ENCODE measurements around the gene HSPA12B.
"Not testable (repeated sequence)": the region's sequence is repeated elsewhere in the genome, so short reads cannot be mapped to it uniquely, and the experiment has no call there.

Gene HSPA12B

DNA sequence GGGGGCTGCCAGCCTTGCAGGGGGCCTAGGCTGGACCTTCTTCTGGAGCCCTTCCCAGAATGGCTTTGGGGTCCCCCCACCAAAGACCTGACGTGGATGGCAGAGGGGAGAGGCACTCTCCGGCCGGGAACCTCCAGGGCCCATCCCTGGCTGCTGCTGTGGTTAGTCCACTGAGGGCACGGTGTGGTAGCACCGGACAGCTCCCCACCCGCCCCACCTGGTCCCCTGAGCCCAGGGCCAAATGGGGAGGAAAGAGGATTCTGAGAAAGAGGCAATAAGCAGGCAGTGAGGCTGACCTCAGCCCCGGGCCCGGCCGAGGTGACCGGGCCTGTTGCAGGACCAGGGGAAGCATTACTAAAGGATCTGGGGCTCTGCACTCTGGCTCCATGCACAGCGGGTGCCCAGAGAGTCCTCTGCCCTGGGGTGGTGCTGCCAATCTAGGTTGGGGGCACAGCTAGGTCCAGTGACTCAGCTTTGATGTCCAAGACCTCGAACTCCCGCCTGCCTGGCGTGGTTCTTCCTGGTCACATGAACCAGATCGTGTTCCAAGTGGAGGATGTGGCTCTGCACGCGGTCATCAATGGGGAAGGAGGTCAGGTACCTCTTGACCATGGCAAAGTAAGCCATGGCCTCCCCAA is 51.9 kb downstream of the HSPA12B start:
- DNase-seq = no peak

DNA sequence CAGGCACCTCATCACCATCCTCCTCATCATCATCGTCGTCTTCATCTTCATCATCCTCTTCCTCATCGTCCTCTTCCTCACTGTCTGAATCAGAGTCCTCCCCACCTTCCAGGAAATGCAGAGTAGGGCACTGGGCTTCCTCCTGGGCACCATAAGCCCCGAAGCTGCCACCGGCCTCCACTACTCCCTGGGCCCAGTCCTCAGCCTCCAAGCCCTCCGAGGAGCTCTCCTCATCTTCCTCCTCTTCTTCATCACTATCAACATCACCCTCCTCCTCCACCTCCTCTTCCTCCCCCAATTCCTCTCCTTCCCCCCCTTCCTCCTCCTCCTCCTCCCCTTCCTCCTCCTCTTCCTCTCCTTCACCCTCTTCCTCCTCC is 52.4 kb downstream of the HSPA12B start:
- no peak for DNase-seq

DNA sequence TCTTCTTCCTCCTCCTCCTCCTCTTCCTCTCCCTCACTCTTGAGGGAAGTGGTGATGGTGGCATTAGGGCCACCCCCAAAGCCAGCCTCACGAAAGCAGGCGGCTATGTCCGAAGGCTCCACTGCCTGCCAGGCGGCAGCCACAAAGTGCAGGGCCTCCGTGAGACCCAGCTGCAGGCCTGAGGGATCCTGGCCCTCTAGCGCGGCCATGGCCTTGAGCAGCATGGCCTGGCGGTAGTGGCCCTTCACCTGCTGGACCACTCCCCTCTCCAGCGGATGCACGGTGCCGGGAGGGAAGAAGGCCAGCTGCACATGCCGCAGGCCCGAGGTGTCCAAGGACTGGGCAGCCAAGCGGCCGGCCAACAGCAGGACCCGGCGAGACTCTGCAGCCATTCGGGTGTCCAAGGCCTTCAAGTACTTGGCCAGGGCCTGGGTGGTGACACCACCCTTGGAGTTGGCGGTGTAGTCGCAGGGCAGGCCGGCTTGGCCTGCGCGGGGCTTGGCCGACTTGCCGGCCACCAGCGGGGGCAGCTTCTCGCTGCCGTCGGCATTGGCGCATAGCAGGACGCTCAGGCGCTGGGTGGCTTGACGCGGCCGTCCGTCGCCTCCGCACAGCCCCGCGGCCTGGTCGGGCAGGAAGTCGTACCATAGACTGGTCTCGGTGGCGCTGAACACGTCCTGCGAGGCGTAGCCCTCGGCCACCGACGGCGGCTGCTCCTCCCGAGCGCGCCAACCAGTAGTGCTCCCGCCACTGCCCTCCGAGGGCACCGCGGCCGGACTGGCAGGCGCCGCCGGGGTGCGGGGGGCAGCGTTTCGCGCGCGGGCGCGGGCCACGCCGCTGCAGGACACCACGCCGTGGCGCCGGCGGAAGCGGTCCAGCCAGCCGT is 53.0 kb downstream of the HSPA12B start:
- DNase-seq = peak in 1 of 58 donors; percentile 37

GRCh38 chr20:3786126-3786484 is 53.6 kb downstream of the HSPA12B start:
- DNase-seq = peak in 13 of 58 donors; percentile 19 to 62 (median 37)

DNA sequence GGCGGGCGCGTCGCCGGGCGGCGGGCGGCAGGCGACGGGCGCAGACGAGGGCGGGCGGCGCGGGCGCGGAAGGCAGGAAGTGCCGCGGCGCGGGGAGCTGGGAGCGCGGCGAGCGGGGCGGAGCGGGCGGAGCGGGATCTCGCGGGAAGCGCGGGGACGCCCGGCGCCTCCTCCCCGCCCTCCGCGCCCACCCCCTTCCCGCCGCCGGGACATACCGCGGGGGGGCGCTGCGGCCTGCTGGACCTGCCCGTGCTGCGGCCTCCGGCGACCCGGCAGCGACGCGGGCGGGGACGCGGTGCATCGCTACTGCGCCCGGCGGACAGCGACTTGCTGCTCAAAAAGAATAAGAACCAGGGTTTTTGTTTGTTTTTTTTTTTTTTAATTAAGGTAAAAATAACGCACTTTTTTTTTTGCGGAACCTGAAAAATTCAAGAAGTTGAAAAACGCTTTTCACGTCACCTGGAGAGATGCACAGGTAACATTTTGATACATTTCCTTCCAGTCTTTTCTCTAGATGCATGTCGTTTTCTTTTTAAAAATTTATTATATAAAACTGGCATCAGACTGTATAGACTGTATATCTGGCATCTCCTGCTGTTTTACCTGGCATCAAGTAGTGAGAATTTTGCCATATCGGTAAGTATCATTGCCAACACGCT is 54.3 kb downstream of the HSPA12B start, which contains the start of gene CENPB:
TSS of gene CENPB (minus strand) at position 76 of the 659 bp plus-strand sequence. CDS start 257 bp downstream, outside the sequence.
- peak in 56 of 58 donors; percentile 23 to 93 (median 80) for DNase-seq

GRCh38 chr20:3787324-3788014 is 55.0 kb downstream of the HSPA12B start:
- DNase-seq = no peak

DNA sequence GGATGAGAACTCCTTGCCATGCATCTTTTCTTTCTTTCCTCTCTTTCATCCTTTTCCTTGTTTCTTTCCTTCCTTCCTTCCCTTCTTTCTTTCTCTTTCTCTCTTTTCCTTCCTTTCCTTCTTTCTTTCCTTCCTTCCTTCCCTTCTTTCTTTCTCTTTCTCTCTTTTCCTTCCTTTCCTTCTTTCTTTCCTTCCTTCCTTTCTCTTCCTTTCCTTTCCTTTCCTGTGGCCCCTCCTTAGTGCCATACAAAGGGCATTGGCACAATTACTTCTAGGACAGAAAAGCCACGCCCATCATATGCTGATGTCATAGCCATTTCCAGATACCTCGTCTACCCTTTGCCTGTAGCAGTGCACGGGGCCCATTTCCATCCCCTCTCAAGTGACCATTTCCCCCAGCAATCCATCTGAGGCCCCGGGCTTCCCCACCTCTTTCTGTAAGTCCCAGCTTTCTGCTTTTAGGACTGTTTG is 56.2 kb downstream of the HSPA12B start:
- no peak for DNase-seq

DNA sequence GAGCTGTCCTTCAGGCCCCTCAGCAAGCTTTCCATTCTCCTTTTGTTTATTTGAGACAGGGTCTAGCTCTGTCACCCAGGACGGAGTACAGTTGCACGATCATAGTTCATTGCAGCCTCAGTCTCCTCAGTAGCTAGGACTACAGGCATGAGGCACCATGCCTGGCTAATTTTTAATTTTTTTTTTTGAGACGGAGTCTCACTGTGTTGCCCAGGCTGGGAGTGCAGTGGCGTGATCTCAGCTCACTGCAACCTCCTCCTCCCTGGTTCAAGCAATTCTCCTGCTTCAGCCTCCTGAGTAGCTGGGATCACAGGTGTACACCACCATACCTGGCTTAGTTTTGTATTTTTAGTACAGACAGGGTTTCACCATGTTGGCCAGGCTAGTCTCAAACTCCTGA is 56.7 kb downstream of the HSPA12B start:
- not testable (repeated sequence) for DNase-seq

GRCh38 chr20:3794168-3794567 is 61.7 kb downstream of the HSPA12B start:
- not testable (repeated sequence) for DNase-seq

DNA sequence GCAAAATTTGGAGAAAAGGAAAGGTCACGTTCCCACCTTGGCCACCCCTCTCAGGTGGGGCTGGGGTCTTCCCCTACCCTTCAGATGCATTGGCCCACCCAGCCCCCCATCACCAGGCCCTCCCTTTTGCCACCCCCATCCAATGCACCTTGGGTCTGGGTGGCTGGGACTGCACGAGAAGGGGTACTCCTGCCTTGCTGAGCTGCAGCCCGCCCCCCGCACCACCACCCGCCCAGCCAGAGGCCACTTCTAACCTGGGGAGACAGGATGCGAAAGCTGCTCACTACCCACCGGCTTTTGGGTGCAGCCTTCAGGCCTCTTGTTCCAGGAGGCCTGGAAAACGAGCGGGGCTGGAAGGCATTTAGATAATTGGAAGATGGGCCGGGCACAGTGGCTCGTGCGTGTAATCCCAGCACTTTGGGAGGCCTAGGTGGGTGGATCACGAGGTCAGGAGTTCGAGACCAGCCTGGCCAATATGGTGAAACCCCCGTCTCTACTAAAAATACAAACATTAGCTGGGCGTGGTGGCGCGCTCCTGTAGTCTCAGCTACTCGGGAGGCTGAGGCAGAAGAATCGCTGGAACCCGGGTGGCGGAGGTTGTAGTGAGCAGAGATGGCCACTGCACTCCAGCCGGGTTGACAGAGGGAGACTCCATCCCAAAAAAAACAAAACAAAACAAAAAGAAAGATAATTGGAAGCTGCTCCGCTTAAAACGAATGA is 62.4 kb downstream of the HSPA12B start:
- DNase-seq = no peak

DNA sequence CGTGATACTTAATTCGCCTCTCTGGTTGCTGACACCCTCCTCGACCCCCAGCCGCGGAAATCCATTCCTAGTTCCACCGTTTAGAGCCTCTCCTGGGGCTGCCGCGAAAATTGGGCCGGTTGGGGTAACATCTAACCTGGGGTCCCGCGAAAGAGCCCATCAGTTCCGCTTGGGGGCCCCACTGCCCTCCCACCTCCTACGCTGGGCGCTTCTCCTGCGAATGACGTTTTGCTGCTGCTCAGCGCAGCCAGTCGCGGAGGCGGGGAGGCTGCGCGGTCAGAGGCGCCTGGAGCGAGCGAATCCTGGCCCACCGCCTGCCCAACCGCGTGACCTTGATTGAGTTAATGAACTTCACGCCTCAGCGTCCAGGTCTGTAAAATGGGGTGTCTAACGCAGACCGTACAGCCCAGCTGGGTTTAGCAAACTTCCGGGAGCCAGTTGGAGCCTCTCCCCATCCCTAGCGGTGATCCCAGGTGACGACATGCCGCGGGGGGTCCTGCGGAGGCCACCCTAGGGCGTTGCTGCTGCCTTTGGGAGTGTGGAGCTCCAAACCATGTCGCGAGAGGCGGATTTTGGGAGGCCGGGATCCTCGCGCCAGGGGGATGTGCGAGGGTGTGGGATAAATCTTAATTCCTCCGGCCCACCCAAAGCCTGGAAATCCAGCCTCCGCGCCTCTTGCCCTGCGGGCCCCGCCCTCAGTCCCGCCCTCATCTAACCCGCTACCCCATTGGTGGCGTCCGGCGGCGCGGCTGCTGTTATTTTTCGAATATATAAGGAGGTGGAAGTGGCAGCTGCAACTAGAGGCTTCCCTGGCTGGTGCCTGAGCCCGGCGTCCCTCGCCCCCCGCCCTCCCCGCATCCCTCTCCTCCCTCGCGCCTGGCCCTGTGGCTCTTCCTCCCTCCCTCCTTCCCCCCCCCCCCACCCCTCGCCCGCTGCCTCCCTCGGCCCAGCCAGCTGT is 63.3 kb downstream of the HSPA12B start, which contains the start of gene CDC25B:
TSS of gene CDC25B (plus strand) at position 800 of the 958 bp plus-strand sequence. CDS start 222 bp downstream, outside the sequence.
- peak; percentile 38 to 96 (median 91) for DNase-seq

- peak in 1 of 58 donors; percentile 67 for DNase-seq
Observed at GRCh38 chr20:3796477-3797225, 64.2 kb downstream of the HSPA12B start.

GRCh38 chr20:3797226-3797545 is 64.7 kb downstream of the HSPA12B start:
- no peak for DNase-seq

- no peak for DNase-seq
Observed at GRCh38 chr20:3797592-3798372, 65.3 kb downstream of the HSPA12B start.

DNA sequence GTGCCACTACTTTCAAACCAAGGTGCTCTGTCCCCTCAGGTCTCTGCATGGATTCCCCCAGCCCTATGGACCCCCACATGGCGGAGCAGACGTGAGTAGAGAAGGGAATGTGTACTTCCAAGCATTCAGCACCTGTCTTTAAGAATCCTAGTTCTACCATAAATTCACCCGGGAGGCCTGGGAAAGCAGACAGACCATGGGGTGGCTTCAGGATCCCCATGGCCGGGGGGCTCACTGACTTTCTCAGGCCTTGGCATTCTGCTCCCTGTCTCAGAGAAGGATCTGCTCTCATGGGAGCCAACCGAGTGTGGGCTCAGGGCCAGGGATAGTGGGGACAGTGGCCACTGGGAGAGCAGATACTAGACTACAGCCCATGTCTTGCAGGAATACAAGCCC is 65.9 kb downstream of the HSPA12B start:
- DNase-seq = peak in 10 of 58 donors; percentile 12 to 47 (median 28)

GRCh38 chr20:3798908-3799248 is 66.4 kb downstream of the HSPA12B start:
- DNase-seq = no peak

GRCh38 chr20:3800256-3800877 is 67.9 kb downstream of the HSPA12B start:
- no peak for DNase-seq

All from anterior cingulate cortex (tissue), 58 donors.